Motor neuron (in vitro differentiated cells): Measurements from ENCODE around the gene GABBR2. TPM values are rescaled to one million over a fixed set of nuclear protein-coding genes. Genes with fewer than 3 reads are reported as not detected.

Source experiments
- ATAC-seq, 8 experiments: fragments of 200-7000 bp; cut with Tn5 transposase; replicated peaks in 6 of 8; 2 replicates each; pipeline ENCODE4 v1.8.0; 2021; ENCODE audit warnings: mild to moderate bottlenecking in 8 of 8, moderate library complexity in 8 of 8
- H3K27ac ChIP-seq, 2 donors: fragments of 250-450 bp; sonication (Bioruptor Pico); 2 replicates each; pipeline ENCODE4 v1.9.0; 2021; ENCODE audit warnings: antibody characterized with exemption in 2 of 2, mild to moderate bottlenecking in 2 of 2, moderate library complexity in 1 of 2
- H3K4me1 ChIP-seq, 2 donors: fragments of 250-450 bp; sonication (Bioruptor Pico); replicated peaks in 1 of 2; 2 replicates each; pipeline ENCODE4 v1.6.1; 2021; ENCODE audit warnings: antibody characterized with exemption in 2 of 2, mild to moderate bottlenecking in 2 of 2, moderate library complexity in 1 of 2
- H3K4me3 ChIP-seq, 5 donors: fragments of 250-450 bp; sonication (Bioruptor Pico); 2 replicates each; pipeline ENCODE4 v1.9.0; 2021; ENCODE audit warnings: antibody characterized with exemption in 5 of 5, mild to moderate bottlenecking in 5 of 5, moderate library complexity in 4 of 5
- WGBS, 10 experiments: fragments of 450-650 bp; shearing (Covaris generic); methylation state at CpG; one replicate each; pipeline ENCODE4 v1.0.0; 2022; 5-methylcytosine and 5-hydroxymethylcytosine counted together
- in situ Hi-C, 9 experiments: fragments of 400-800 bp; cut with MboI; loops; one replicate each; pipeline ENCODE4 v1.15.0; 2021; ENCODE audit warnings: low sequenced_read_pairs in 9 of 9, low pct_unique_long_range_greater_than_20kb in 2 of 9; ENCODE audit not compliant: unreplicated experiment in 9 of 9
- total RNA-seq, 8 experiments: library from RNA; unstranded; fragments of 300-600 nt; gene quantifications; 2 replicates each; pipeline versions ENCODE4 v1.2.3 to v1.2.4, GENCODE V29; 2022

GABBR2 gene
- total RNA-seq, 8 experiments from 2014 or later: 0.07 to 26.0 (median 3.9) TPM

- H3K4me1 ChIP-seq: no peaks in the 10 kb centered on the region
- no peak overlapping the region for H3K4me3 ChIP-seq
- 56 to 84% (median 59%) methylated on average over 1 to 8 of the region's 12 CpGs; no CpG with 5 or more reads in 4 of the 10 experiments for WGBS, 10 experiments
- no peak overlapping the region for H3K27ac ChIP-seq
- in situ Hi-C loops: no loop called here
- ATAC-seq: peak in 2 of 8 experiments; percentile 43 to 55
These were observed 27.5 kb upstream of the GABBR2 start for GRCh38 chr9:98736226-98736625.

- no peak overlapping the region for H3K27ac ChIP-seq
- H3K4me1 ChIP-seq: peaks cover 0 to 6% of the 10 kb centered on the region in 2 donors
- ATAC-seq: no peak
- in situ Hi-C loops: no loop called here
- H3K4me3 ChIP-seq: no peak overlapping the region
- 80 to 100% (median 96%) methylated on average over 1 to 9 of the region's 9 CpGs for WGBS, 10 experiments
These were observed 24.1 kb upstream of the GABBR2 start for GRCh38 chr9:98732801-98733200.

GRCh38 chr9:98732091-98732490 lies 23.4 kb upstream of the GABBR2 start:
- in situ Hi-C loops: no loop called here
- no peak overlapping the region for H3K4me3 ChIP-seq
- no peak for ATAC-seq
- H3K4me1 ChIP-seq: peaks cover 0 to 6% of the 10 kb centered on the region in 2 donors
- WGBS, 10 experiments: 51 to 96% (median 81%) methylated on average over 1 to 10 of the region's 10 CpGs; no CpG with 5 or more reads in 1 of the 10 experiments
- H3K27ac ChIP-seq: no peak overlapping the region

GRCh38 chr9:98730871-98731270 lies 22.1 kb upstream of the GABBR2 start:
- in situ Hi-C loops: no loop called here
- 60 to 100% (median 83%) methylated on average over 1 to 5 of the region's 5 CpGs; no CpG with 5 or more reads in 5 of the 10 experiments for WGBS, 10 experiments
- Histone ChIP-seq H3K27ac (no peak overlapping the region), H3K4me1 (peaks cover 0 to 6% of the 10 kb centered on the region in 2 donors), H3K4me3 (no peak overlapping the region)
- ATAC-seq: peak in 5 of 8 experiments; percentile 38 to 76 (median 58)

- peaks cover 0 to 6% of the 10 kb centered on the region in 2 donors for H3K4me1 ChIP-seq
- no peak overlapping the region for H3K4me3 ChIP-seq
- 63 to 89% (median 80%) methylated on average over 2 to 5 of the region's 11 CpGs; no CpG with 5 or more reads in 7 of the 10 experiments for WGBS, 10 experiments
- peak in 1 of 8 experiments; percentile 40 for ATAC-seq
- H3K27ac ChIP-seq: no peak overlapping the region
- in situ Hi-C loops: no loop called here
These were observed 19.8 kb upstream of the GABBR2 start for GRCh38 chr9:98728500-98728899.

GRCh38 chr9:98727428-98727827 lies 18.7 kb upstream of the GABBR2 start:
- in situ Hi-C loops: no loop called here
- Histone ChIP-seq H3K4me1 (peaks cover 0 to 6% of the 10 kb centered on the region in 2 donors), H3K4me3 (no peak overlapping the region), H3K27ac (no peak overlapping the region)
- peak in 3 of 8 experiments; percentile 32 to 65 (median 53) for ATAC-seq
- 41 to 82% (median 71%) methylated on average over 1 to 5 of the region's 7 CpGs; no CpG with 5 or more reads in 6 of the 10 experiments for whole genome bisulfite sequencing, 10 experiments

GRCh38 chr9:98726735-98727134 lies 18.0 kb upstream of the GABBR2 start:
- no peak for ATAC-seq
- in situ Hi-C loops: no loop called here
- Histone ChIP-seq H3K4me1 (peaks cover 0 to 6% of the 10 kb centered on the region in 2 donors), H3K4me3 (no peak overlapping the region), H3K27ac (no peak overlapping the region)
- 0 to 90% (median 8%) methylated on average over 1 to 5 of the region's 5 CpGs; no CpG with 5 or more reads in 3 of the 10 experiments for WGBS, 10 experiments

GRCh38 chr9:98724810-98725530 lies 16.2 kb upstream of the GABBR2 start:
- no peak overlapping the region for H3K27ac ChIP-seq
- WGBS, 10 experiments: 0 to 70% (median 48%) methylated on average over 1 to 5 of the region's 5 CpGs; no CpG with 5 or more reads in 2 of the 10 experiments
- H3K4me1 ChIP-seq: no peaks in the 10 kb centered on the region
- ATAC-seq: no peak
- no peak overlapping the region for H3K4me3 ChIP-seq
- in situ Hi-C loops: loop anchor here in 4 of 9 experiments (25.0 kb wide), 2 partner anchors 113 to 413 kb away; no protein-coding TSS in a partner anchor

- in situ Hi-C loops: loop anchor here in 4 of 9 experiments (25.0 kb wide), 2 partner anchors 109 to 409 kb away; no protein-coding TSS in a partner anchor
- no peak for ATAC-seq
- no peak overlapping the region for H3K27ac ChIP-seq
- H3K4me3 ChIP-seq: no peak overlapping the region
- WGBS, 10 experiments: 21 to 100% (median 63%) methylated on average over 1 to 2 of the region's 2 CpGs; no CpG with 5 or more reads in 5 of the 10 experiments
- H3K4me1 ChIP-seq: no peaks in the 10 kb centered on the region
These were observed 12.9 kb upstream of the GABBR2 start for GRCh38 chr9:98721643-98722042.

- ATAC-seq: no peak
- in situ Hi-C loops: loop anchor here in 4 of 9 experiments (25.0 kb wide), 2 partner anchors 108 to 408 kb away; no protein-coding TSS in a partner anchor
- WGBS, 10 experiments: 29 to 95% (median 78%) methylated on average over 1 to 4 of the region's 4 CpGs; no CpG with 5 or more reads in 2 of the 10 experiments
- H3K4me3 ChIP-seq: no peak overlapping the region
- no peak overlapping the region for H3K27ac ChIP-seq
- H3K4me1 ChIP-seq: no peaks in the 10 kb centered on the region
These were observed 11.7 kb upstream of the GABBR2 start for GRCh38 chr9:98720402-98720801.

- WGBS, 10 experiments: 0 to 80% (median 40%) methylated on average over 1 to 2 of the region's 2 CpGs; no CpG with 5 or more reads in 1 of the 10 experiments
- in situ Hi-C loops: loop anchor here in 4 of 9 experiments (25.0 kb wide), 2 partner anchors 107 to 407 kb away; no protein-coding TSS in a partner anchor
- no peak for ATAC-seq
- no peak overlapping the region for H3K4me3 ChIP-seq
- H3K4me1 ChIP-seq: no peaks in the 10 kb centered on the region
- no peak overlapping the region for H3K27ac ChIP-seq
These were observed 10.3 kb upstream of the GABBR2 start for GRCh38 chr9:98719055-98719454.

- in situ Hi-C loops: loop anchor here in 4 of 9 experiments (25.0 kb wide), 2 partner anchors 103 to 403 kb away; no protein-coding TSS in a partner anchor
- Histone ChIP-seq H3K4me3 (no peak overlapping the region), H3K27ac (no peak overlapping the region), H3K4me1 (no peaks in the 10 kb centered on the region)
- WGBS, 10 experiments: 0 to 67% (median 34%) methylated on average over 1 of the region's 1 CpG; no CpG with 5 or more reads in 2 of the 10 experiments
- ATAC-seq: no peak
These were observed 6.1 kb upstream of the GABBR2 start for GRCh38 chr9:98714833-98715232.

- no peak for ATAC-seq
- H3K4me3 ChIP-seq: no peak overlapping the region
- in situ Hi-C loops: loop anchor here in 4 of 9 experiments (25.0 kb wide), 2 partner anchors 101 to 401 kb away; no protein-coding TSS in a partner anchor
- H3K4me1 ChIP-seq: no peaks in the 10 kb centered on the region
- H3K27ac ChIP-seq: no peak overlapping the region
These were observed 4.3 kb upstream of the GABBR2 start for GRCh38 chr9:98712987-98713386.
